ENCODE results near the gene RNF227. TPM values are rescaled to one million over a fixed set of nuclear protein-coding genes. Genes with fewer than 3 reads are reported as not detected.
A peak's percentile ranks its signal among the peaks of the same experiment; 100 is the strongest.

The RNF227 gene
- total RNA-seq, 4 donors from 2014 or later = 0.75 to 3.4 (median 2.7) TPM; not detected in 1

- Histone ChIP-seq H3K36me3 (no peaks in the 10 kb centered on the region), H3K27ac (peak overlapping the region; percentile 93 to 99 (median 96)), H3K4me1 (peaks cover 39 to 81% (median 70%) of the 10 kb centered on the region in 4 donors), H3K9me3 (no peaks in the 10 kb centered on the region), H3K4me3 (peak overlapping the region; percentile 70 to 85 (median 80)), H3K27me3 (no peaks in the 10 kb centered on the region)
- WGBS, 2 donors (ENCODE audit: low coverage in 1 of 2) = 1% methylated on average over 38 of the region's 64 CpGs; no CpG with 5 or more reads in 1 of the 2 donors
- intact Hi-C loops (cut with DNase I; ENCODE audit: low total_unique reads) (no loop called here), in situ Hi-C loops (cut with MboI; ENCODE audit: low pct_ligation_motif_present in 1 of 4, low pct_unique_long_range_greater_than_20kb in 1 of 4, low sequenced_read_pairs in 3 of 4) (no loop called here)
- TF ChIP-seq POLR2AphosphoS5 (IDR thresholded peaks at IDR 0.05) (peak in 1 of 3 donors; percentile 9), POLR2A (IDR thresholded peaks at IDR 0.05) (no peak), EP300 (IDR thresholded peaks at IDR 0.05; ENCODE audit: low read depth) (no peak)
- TF ChIP-seq, protein P1, sequence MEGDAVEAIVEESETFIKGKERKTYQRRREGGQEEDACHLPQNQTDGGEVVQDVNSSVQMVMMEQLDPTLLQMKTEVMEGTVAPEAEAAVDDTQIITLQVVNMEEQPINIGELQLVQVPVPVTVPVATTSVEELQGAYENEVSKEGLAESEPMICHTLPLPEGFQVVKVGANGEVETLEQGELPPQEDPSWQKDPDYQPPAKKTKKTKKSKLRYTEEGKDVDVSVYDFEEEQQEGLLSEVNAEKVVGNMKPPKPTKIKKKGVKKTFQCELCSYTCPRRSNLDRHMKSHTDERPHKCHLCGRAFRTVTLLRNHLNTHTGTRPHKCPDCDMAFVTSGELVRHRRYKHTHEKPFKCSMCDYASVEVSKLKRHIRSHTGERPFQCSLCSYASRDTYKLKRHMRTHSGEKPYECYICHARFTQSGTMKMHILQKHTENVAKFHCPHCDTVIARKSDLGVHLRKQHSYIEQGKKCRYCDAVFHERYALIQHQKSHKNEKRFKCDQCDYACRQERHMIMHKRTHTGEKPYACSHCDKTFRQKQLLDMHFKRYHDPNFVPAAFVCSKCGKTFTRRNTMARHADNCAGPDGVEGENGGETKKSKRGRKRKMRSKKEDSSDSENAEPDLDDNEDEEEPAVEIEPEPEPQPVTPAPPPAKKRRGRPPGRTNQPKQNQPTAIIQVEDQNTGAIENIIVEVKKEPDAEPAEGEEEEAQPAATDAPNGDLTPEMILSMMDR (IDR thresholded peaks at IDR 0.05) = peak in 1 of 5 experiments; percentile 4
- DNase-seq = peak; percentile 55
Measured at GRCh38 chr17:7885367-7886226, 30.5 kb downstream of the RNF227 start.

DNA sequence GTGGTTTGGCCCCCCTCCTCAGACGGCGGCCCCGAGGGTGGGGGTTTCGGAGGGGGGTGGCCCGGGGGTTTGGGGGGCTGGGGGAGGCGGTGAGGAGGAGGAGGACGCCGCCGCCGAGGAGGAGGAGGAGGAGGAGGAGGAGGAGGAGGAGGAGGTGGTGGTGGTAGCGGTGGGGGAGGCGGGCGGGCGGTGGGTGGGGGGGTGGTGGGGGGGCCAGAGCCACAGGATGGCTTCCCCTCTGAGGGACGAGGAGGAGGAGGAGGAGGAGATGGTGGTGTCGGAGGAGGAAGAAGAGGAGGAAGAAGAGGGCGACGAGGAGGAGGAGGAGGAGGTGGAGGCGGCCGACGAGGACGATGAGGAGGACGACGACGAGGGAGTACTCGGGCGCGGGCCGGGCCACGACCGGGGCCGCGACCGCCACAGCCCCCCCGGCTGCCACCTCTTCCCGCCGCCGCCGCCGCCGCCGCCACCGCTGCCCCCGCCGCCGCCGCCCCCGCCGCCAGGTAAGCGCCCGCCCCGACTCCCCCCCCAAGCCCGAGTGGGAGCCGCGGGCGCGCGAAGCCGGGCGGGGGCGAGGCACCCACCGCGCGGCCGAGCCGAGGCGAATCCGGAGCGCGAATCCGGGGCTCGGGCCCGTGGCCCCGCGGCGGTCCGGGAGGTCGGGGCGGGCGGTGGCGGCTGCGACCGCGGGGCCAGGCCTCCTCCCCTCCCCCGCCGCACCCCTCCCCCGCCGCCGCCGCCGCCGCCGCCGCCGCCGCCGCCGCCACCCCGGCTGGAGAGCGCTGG is 31.3 kb downstream of the RNF227 start:
- no peak for TF ChIP-seq POLR2AphosphoS5 (IDR thresholded peaks at IDR 0.05)
- no peak for TF ChIP-seq EP300 (IDR thresholded peaks at IDR 0.05; ENCODE audit: low read depth)
- TF ChIP-seq POLR2A (IDR thresholded peaks at IDR 0.05) = no peak
- TF ChIP-seq, protein P1 (IDR thresholded peaks at IDR 0.05) = no peak
- peaks cover 0 to 3% (median 0%) of the 10 kb centered on the region in 4 donors for H3K36me3 ChIP-seq
- WGBS, 2 donors (ENCODE audit: low coverage in 1 of 2) = 0% methylated on average over 1 to 24 of the region's 100 CpGs
- in situ Hi-C loops (cut with MboI; ENCODE audit: low pct_ligation_motif_present in 1 of 4, low pct_unique_long_range_greater_than_20kb in 1 of 4, low sequenced_read_pairs in 3 of 4) = no loop called here
- H3K9me3 ChIP-seq = no peaks in the 10 kb centered on the region
- DNase-seq = peak; percentile 22
- peaks cover 35 to 84% (median 68%) of the 10 kb centered on the region in 4 donors for H3K4me1 ChIP-seq
- intact Hi-C loops (cut with DNase I; ENCODE audit: low total_unique reads) = no loop called here
- H3K27ac ChIP-seq = peak overlapping the region; percentile 93 to 99 (median 96)
- no peaks in the 10 kb centered on the region for H3K27me3 ChIP-seq
- H3K4me3 ChIP-seq = peak overlapping the region; percentile 70 to 85 (median 80)

- in situ Hi-C loops (cut with MboI; ENCODE audit: low pct_ligation_motif_present in 1 of 4, low pct_unique_long_range_greater_than_20kb in 1 of 4, low sequenced_read_pairs in 3 of 4) (no loop called here), intact Hi-C loops (cut with DNase I; ENCODE audit: low total_unique reads) (no loop called here)
- WGBS, 2 donors (ENCODE audit: low coverage in 1 of 2) = 3 to 7% methylated on average over 2 to 3 of the region's 3 CpGs
- H3K27ac ChIP-seq = peak overlapping the region; percentile 93 to 99 (median 96)
- no peaks in the 10 kb centered on the region for H3K27me3 ChIP-seq
- DNase-seq = no peak
- peaks cover 0 to 11% (median 0%) of the 10 kb centered on the region in 4 donors for H3K36me3 ChIP-seq
- no peak for TF ChIP-seq POLR2AphosphoS5 (IDR thresholded peaks at IDR 0.05)
- no peak for TF ChIP-seq POLR2A (IDR thresholded peaks at IDR 0.05)
- TF ChIP-seq EP300 (IDR thresholded peaks at IDR 0.05; ENCODE audit: low read depth) = no peak
- TF ChIP-seq, protein P1 (IDR thresholded peaks at IDR 0.05) = no peak
- no peaks in the 10 kb centered on the region for H3K9me3 ChIP-seq
- H3K4me1 ChIP-seq = peaks cover 26 to 81% (median 59%) of the 10 kb centered on the region in 4 donors
- peak overlapping the region in 3 of 4 donors; percentile 78 to 85 (median 83) for H3K4me3 ChIP-seq
Measured at GRCh38 chr17:7883781-7884386, 32.2 kb downstream of the RNF227 start.

Data from transverse colon (tissue), 4 donors.